Brain pericyte (primary cell): ENCODE data around the gene MMP24OS.
"Not testable (repeated sequence)": the region's sequence is repeated elsewhere in the genome, so short reads cannot be mapped to it uniquely, and the experiment has no call there.

Experiments
- DNase-seq: peaks from one replicate; pipeline ENCODE4 v3.0.0-alpha.2; 2012; ENCODE audit warnings: low read depth, low spot score

Gene MMP24OS

DNA sequence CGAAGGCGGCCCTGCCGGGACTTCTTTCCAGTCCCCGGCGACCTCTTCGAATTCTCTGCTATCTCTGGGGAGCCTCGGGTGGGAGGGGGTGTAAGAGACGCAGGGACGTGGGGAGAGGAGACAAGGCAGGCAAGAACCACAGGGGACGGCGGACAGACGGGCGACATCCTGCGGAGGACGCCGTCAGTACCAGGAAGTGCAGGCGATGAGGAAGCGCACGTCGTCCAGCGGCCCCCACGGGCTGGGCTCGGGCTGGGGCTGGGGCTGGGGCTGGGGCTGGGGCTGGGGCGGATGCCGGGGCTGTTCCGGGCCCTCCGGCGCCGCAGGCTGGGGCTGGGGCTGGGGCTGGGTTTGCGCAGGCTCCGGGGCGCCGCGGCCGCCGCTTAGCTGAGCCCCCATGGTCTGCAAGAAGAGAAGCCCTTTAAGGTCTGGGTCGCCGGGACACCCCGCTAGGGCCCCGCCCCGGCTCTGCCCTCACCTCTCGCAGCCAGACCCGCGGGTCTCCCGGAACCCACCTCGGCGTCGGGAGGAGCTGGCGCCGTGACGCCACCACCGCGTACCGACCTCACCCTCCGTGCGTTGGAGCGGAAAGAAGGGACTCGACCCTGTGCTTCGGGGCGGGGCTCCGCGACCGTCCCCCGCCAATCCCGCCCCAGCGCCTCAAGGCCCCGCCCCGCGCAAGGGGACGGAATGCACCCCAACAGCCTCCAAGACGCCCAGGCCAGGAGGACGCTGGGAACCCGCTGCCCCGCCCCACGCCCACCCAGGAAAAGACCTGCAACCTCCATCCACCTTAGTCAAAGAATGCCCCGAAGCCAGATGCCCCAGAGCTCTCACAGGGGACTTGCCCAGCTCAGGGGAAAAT is at the start of gene MMP24OS:
TSS of gene MMP24OS (minus strand) at position 592 of the 865 bp plus-strand sequence. CDS start at position 399, 193 bp downstream.
- no peak for DNase-seq

DNA sequence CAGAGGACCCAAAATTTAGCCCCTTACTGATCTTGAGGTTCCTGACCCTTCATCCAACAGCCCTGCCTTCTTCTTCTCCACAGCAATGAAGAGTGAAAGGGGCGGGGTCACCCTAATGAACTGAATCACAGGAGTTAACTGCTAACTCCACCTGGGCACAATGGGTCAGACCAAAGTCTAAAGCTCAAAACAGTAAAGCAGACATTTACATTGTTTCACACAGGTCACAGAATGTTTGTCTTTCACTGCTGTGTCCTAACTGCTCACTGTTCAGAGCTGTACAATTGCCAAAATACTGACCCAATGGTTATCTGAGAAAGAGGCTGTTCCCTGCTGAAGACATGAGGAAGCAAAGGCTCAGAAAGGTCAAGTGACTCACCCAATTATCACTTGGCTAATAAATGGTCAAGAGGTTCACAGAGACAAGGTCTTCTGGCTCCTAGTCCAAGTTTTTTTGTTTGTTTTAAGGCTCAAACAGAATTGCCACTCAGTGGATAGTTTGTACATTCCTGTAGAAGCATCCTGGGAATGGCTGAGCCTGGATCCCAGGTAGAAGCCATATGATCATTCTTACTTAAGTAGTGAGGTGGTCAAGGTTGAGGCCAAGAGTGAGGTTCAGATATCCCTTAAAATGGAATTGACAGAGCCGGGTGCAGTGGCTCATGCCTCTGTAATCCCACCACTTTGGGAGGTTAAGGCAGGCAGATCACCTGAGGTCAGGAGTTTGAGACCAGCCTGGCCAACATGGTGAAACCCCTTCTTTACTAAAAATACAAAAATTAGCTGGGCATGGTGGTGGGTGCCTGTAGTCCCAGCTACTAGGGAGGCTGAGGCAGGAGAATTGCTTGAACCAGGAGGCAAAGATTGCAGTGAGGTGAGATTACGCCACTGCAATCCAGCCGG is 49.4 kb upstream of the MMP24OS start:
- DNase-seq = no peak

DNA sequence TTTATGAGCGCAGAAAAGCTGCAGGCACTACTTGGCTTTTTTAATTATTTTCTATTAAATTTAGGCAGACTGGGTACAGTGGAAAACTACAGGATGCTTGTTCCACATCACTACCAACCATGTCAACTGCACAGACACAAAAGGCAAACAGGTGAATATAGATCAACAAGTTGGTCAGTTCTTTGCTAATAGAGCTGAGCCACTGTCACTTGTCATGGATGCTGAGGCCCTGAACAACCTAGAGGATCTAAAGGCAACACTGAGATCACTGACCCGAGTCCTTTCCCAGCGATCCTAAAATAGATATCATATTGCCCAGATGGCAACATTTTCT is 48.8 kb upstream of the MMP24OS start:
- DNase-seq = no peak

DNA sequence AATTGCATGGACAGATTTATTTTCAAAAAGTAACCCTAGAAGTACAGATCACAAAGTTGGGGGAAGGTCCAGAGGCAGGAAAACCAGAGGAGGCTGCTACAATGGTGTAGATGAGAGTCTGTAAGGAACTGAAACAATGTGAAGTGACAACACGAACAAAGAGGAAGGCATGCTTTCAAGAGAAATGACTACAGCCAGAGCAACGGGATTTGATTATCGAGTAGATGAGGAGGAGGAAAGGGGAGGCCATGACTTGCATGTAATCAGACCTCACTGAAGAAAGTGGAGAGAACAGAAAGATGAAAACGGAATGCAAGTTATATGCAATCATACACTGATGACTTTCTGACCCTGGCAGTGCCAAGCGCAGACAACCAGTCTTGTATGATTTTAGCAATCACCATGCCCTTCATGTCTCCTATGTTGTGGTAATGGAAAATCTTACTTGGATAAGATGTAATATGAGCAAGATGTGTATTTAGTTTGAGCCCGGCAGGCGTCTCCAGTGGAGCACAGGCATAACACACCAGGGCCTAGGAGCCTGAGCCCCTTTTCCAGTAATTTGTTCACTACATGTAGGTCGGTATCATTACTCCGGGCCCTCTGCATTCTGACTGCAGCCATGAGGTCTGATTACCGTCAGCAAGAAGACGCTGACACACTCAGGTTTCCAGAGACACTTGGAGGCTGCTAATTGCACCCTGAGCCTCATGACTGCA is 48.3 kb upstream of the MMP24OS start:
- DNase-seq = no peak

DNA sequence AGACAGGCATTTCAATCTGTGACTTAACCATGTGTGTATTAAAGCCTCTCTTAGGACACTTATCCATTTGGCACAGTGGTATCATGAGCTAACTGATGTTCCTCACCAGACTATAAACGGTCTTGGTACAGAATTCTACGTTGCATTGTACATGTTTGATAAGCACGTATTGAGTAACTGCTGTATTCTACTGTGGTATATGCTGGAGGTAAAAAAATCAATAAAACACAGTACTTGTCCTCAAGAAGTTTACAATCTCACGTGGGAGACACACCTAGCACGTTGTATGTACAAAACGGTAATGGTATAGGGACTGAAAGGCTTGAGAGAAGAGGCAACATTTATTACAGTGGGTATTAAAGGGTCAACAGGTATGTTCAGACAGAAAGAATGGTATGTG is 47.5 kb upstream of the MMP24OS start:
- no peak for DNase-seq

DNA sequence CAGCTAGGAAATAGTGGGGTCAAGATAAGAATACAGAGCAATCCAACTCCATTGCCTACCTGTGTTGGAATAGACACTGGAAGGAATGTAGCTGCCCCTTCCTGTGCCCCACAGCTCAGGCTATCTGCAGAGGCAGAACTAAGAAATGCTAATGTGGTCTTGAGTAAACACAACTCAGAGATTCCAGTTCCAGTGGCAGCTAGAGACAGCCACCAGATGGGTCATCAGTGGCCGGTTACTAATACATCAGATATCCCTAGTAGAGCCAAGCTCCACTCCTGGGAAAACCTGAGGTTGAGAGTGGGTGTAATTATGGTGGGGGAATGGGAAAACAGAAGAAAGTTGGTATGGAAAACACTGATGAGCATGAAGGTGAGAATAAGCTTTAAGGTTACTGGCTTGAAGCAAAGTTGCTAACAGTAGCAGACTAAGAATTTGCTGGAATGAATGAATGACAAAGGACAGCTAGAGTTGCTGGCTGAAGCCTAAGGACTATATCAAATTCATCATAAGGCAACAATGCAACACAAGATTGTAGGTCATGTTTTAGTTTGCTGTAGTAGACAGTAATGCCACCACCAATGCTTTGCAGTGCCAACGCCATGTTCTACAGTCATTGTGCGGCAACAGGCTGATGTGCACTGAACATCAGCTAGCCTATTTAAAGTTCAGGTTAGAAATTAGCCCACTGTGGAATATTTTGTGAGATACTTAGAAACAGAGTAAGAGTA is 42.6 kb upstream of the MMP24OS start:
- no peak for DNase-seq

DNA sequence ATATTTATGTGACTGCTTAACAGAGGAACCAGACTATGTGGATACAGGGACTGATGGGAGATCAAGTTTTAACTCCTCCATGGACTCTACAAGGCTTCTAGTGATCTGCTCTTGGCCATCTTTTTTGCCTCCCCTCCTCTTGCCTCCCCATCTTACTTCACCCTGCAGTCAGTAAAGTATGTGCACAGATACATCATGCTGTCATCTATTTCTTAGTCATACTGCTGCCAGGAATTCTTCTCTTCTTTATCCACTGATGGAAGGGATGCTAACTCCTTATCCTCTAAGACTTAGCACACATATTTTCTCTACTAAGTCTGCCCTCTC is 41.9 kb upstream of the MMP24OS start:
- DNase-seq = no peak

DNA sequence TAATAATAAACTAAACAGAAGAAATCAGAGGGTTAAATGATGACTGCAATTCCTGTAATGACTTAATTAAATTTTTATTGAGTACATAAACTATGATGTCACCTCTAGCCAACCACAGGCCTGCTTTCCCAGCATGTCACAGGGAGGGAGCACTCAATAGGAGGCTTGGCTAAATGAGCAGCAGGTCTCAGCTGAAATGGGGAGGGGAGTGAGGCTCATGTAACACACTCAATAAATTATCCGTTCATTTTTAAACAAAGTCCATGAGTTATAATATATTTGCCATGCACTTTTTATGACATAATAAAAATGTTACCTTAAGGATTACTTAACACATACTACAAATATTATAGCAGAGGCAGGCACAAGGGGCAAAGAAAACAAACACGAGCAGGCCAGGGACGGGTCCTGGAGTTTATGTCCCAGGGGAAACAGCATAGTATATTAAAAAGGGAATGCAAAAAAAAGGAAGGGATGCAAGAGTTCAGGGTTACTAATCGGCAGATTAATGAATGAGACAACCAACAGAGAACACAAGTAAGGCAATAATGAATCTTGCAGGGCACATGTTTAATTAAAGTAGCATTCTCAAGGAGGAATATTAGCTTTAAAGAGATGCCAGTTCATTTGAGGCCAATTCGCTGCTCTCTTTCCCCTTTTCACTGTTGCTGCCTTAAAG is 41.4 kb upstream of the MMP24OS start:
- no peak for DNase-seq

DNA sequence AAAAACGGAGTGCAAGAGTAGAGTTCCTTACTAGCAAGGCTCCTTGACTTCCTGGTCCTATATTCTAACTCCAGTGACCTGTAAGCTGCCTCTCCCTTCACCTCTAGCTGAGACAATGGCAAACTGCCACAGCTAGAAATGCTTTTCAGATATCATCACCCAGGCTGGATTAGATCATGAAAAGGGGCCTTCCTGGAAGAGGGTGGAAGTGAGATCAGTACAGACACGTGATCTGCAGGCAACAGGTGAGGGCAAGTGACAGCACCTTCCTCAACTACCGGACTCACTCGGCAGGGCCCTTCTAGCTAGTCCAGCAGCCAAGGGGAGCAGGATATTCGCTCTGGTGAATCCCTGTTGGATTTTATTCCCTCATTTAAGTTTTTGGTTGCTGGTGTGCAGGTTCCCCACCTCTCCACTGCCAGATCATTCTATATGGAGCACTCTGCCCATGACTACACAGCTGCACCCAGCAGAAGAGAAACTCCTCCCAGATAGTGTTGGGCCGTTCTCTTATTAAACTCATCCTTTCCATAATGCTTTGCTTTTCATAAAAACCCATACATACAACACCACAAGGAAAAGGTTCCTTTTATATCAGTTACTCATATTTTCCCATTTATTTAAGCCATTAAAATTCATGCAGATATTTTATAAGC is 40.7 kb upstream of the MMP24OS start:
- no peak for DNase-seq

DNA sequence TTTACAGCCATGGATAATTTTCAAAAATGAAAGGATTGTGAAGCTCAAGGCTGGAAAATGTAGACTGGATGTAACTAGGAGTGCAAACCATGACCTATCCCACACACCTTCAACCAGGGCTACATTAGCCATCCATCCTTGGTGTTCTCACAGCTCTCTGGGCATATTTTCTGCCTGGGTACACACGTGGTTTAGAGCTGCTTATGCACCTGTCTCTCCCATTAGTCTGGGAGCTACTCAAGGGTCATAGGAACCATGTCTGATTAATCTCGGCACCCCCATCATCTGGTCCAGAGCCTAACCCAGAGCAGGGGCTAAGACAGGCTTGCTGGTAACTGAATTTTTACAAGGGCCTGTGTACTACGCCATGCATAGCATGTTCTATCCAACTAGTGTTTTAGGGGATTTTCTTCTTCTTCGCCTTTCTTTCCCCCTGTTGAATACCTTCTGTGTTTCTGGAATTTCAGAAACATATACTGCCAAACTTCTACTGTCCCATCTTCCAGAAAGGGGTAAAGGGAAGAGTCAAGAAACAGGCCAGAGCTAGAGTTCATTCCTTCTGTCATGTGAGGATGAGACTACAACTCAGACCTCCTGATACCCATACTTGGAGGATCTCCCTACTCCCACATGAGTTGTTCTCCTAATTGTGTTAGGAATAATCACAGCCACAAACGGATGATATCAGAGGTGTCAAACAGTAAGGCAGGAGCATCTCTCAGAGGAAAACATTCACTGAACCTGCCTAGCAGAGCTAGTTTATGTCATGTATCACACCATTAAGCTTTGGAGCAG is 39.7 kb upstream of the MMP24OS start:
- DNase-seq = no peak

DNA sequence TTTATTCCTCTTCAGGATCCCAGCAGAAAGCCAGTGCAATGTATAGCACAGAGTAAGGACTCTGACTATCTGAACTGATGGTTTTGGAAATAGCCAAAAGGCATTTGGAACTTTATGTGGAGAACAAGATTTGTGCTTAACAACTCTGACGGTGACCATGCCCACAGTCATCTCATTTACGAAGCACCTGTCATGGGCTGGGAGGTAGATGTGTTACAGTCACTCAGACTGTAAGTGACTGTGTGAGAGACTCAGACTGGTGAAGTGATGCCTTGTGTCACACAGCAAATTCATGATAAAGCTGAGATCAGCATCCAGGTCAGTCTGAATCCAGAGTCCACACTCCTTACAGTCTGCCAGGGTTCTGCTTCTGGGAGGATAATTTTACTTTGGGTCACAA is 38.2 kb upstream of the MMP24OS start:
- no peak for DNase-seq

DNA sequence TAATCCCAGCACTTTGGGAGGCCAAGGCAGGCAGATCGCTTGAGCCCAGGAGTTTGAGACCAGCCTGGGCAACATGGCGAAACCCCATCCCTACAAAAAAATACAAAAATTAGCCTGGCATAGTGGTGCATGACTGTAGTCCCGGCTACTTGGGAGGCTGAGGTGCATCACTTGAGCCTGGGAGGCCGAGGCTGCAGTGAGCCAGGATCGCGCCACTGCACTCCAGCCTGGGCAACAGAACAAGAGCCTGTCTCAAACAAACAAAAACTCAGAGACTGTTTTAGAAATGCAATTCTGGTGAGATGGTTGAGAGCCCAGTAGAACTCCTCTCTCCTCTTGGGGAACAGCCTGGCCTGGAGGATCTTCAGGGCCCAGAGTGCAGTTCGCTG is 37.7 kb upstream of the MMP24OS start:
- DNase-seq = not testable (repeated sequence)

DNA sequence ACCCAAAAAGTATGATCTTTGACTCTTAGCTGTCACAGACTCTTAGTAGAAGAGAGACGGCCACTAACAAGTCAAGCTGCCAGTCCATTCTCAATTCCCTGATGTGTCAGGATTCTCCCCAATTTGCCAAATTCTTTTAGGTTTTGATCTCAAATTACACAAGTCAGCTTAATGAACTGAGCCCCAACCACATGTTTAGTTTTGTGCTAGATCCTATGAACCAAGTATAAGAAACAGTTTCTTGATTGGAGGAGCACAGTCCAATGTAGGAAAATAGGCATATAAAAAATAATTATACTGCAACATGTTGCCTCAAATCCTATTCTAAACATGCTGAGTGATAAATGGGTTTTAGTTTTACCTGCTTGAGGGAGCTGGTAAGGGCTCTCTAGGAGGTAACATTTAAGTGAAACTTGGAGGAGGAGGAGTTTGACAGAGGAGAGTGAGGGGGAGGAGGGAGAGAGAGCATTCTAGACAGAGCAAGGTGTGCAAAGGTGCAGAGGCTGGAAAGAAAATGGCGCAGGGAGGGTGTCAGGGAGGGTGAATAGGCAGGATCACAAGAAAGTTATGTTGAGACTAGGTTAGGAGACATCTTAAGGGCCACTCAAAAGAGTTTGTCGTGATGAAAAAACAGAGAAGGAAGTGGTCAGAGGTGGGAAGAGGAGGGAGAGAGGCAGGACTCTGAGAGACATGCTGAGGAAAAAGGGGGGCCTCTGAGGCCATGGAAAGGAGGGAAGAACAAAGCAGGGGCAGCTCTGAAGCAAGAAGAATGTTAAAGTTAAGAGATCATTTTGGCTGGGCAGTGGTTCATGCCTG is 37.1 kb upstream of the MMP24OS start:
- DNase-seq = no peak

DNA sequence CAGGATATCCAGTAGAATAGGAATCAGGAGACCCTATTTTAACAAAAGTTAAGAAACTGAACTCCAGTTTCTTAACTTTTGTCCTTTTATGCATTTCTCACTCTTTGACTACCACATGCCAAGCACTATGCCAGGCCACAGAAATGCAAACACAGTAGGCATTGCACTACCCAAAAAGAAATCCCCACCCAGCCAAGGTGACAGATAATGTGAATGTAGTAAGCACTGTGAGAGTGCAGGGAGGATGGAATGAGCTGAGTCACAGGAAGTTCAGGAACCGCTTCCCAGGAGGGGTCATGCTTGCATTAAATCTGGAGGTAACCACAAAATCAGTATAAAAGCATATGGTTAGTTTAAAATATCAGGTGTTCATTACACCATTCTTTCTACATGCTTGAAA is 34.4 kb upstream of the MMP24OS start:
- no peak for DNase-seq

DNA sequence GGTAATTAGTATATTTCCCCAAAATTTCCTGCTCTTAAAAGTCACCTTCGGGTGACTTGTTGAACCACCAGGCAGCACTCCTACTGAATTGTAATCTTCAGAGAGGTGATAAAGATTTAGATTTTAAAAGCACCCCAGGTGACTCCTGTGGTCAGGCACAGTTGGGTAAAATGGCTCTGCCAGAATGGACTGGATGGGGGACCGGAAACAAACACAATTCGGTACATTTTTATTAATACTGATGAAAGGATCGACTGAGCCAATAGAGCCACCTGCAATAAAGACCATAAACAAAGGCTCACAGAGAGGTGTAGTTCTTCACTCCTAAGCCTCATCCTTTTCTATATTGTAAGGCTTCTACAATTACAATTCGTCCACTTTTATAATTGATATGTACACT is 33.9 kb upstream of the MMP24OS start:
- no peak for DNase-seq

DNA sequence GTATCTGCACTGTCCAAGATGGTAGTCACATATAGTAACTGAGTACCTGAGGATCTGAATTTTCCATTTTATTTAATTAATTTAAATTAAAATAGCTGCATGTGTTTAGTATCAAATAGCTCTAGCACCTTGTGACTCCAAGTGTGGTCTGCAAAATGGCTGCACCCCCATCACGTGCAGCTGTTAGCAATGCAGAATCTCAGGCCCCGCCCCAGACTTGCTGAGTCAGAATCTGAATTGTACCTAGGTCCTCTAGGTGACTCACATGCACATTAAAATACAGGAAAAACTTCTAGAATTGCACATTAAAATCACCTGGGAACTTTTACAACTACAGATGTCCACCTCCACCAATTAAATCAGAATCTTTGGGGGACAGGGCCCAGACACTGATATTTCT is 33.5 kb upstream of the MMP24OS start:
- DNase-seq = no peak

DNA sequence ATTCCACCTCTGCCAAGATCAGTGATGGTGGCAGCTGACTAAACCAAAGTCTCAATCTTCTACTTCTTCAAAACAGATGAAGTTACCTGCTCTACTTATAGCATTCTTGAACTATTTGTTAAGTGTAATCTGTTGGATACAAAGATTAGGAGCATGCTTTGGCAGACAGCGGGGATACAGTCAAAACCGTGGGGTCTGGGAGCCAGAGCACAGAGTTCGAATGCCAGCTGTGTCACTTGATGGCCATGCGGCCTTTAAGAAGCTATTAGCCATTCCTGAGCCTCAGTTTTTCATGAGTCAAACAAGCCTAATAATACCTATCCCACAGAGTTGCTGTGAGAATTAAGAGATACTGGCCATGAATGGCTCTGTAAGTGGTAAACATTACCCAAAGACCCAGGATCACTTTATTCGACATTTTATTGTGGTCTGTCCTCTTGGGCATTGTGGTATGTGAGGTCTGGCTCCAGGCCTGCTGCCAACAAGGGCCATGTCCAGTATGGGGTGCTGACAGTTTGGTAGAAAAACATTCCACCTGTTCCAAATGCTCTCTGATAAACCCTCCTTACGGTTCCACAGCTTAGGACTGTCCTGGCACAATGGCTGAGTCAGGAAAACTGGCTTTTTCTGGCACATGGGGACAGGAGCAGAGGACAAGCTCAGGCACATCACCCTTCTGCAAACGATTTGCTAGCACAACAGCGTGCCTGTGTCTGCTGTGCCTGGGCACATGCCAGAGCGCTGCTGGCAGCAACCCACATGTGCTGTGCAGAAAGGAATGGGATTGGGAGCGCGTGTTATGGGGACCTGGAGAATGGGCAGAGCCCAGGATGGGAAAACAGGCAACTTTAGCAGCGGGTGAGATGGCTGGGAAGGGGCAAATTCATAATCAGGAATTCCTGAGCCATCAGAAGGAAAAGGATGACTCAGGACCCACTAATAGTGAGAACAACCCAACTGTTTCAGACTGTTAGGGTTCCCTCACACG is 30.0 kb upstream of the MMP24OS start:
- DNase-seq = no peak
